H1 (cell line): ENCODE results near the gene TNS2. TPM values are rescaled to one million over a fixed set of nuclear protein-coding genes. Genes with fewer than 3 reads are reported as not detected.
A peak's percentile ranks its signal among the peaks of the same experiment; 100 is the strongest.

Experiments
- ATF3 ChIP-seq: IDR thresholded peaks from 2 replicates; pipeline ENCODE4 v1.6.1; 2011; ENCODE audit warnings: low read depth, mild to moderate bottlenecking, low read length; ENCODE audit not compliant: insufficient read depth
- CHD7 ChIP-seq: fragments of 300-600 bp; sonication (generic); IDR thresholded peaks from 2 replicates; pipeline ENCODE4 v1.7.1; 2012; ENCODE audit warnings: low read length, moderate library complexity, mild to moderate bottlenecking, inconsistent platforms; ENCODE audit not compliant: insufficient replicate concordance
- E2F6 ChIP-seq: IDR thresholded peaks from 2 replicates; pipeline ENCODE4 v1.6.1; 2012; ENCODE audit warnings: inconsistent platforms
- JUND ChIP-seq: IDR thresholded peaks from 2 replicates; pipeline ENCODE4 v1.6.1; 2011; ENCODE audit warnings: mild to moderate bottlenecking, improper control_type of control experiment, low read length
- MAX ChIP-seq: IDR thresholded peaks from 2 replicates; pipeline ENCODE4 v1.6.1; 2012; ENCODE audit warnings: inconsistent platforms
- SIN3A ChIP-seq, 2 experiments: IDR thresholded peaks in 1 of 2; conservative IDR thresholded peaks in 1 of 2; 2 replicates each; pipeline ENCODE4 v1.6.1; 2011 to 2012; ENCODE audit warnings: low read length in 2 of 2, improper control_type of control experiment in 1 of 2, low read depth in 1 of 2, mild to moderate bottlenecking in 1 of 2
- polyA plus RNA-seq, 7 experiments: library from polyadenylated mRNA; depleted of rRNA in 3 of 7; stranded (reverse) in 5 of 7; unstranded in 2 of 7; fragments of >200 nt in 5 of 7; fragments of 200-250 nt in 2 of 7; gene quantifications; 1 replicate in 5 of 7; 2 replicates in 1 of 7; 4 replicates in 1 of 7; pipeline versions ENCODE4 v1.2.1 to v1.2.3, GENCODE V29; 2011 to 2013; ENCODE audit warnings: missing spikeins in 2 of 7, mixed read lengths in 2 of 7
- total RNA-seq: library from RNA; stranded (reverse); fragmentation: NEBNext Ultra II Directional; extraction: Animal tissue kit (Norgen Biotek cat#: 25700); gene quantifications from 2 replicates; pipeline ENCODE4 v1.2.1, GENCODE V29; 2021

TNS2 gene
- total and polyA plus RNA-seq, 2 of the 8 experiments (the other 6 are each of a cell fraction or from before 2014, with no cell fraction given) = 2.8 to 4.7 TPM

- TF ChIP-seq CHD7 = no peak
- TF ChIP-seq ATF3 = peak; percentile 28; the same call in 1 of the 2 replicates
- TF ChIP-seq MAX = peak; percentile 57
- TF ChIP-seq JUND = no peak
- TF ChIP-seq E2F6 = 0 out of 2 replicates have a peak, but pooled peaks have one; percentile 8
- peak in 1 of 2 experiments; percentile 61; a peak in 1 of 4 replicates for TF ChIP-seq SIN3A (conservative IDR thresholded peaks at IDR 0.05 in 1 of 2, IDR thresholded peaks at IDR 0.05 in 1 of 2; ENCODE audit: low read depth in 1 of 2, low read length in 2 of 2)
Observed at GRCh38 chr12:53053218-53054111, 3.6 kb downstream of the TNS2 start (continued).
